ENCODE data around the gene TMEM222. TPM values are rescaled to one million over a fixed set of nuclear protein-coding genes. Genes with fewer than 3 reads are reported as not detected.

TMEM222 gene
- total and polyA plus RNA-seq, 5 donors from 2014 or later, result 26.3 to 71.2 (median 64.3) TPM

- no peaks in the 10 kb centered on the region for H3K27me3 Mint-ChIP-seq
- Histone ChIP-seq H3K9me3 (ENCODE audit: control insufficient read depth in 2 of 2, low read length in 2 of 2) (no peaks in the 10 kb centered on the region), H3K36me3 (ENCODE audit: control insufficient read depth, insufficient read depth, low read length) (peaks cover 22% of the 10 kb centered on the region), H3K4me1 (ENCODE audit: control insufficient read depth, insufficient read depth, low read length, poor library complexity, severe bottlenecking) (peaks cover 26% of the 10 kb centered on the region), H3K27me3 (ENCODE audit: control insufficient read depth, insufficient read depth, low read length) (no peaks in the 10 kb centered on the region), H3K4me3 (ENCODE audit: low read depth, low read length) (no peak overlapping the region), H3K27ac (ENCODE audit: insufficient read depth, low read length, poor library complexity, severe bottlenecking) (no peak overlapping the region)
- peaks cover 20% of the 10 kb centered on the region for H3K36me3 Mint-ChIP-seq
- H3K4me1 Mint-ChIP-seq, result peaks cover 0 to 31% (median 11%) of the 10 kb centered on the region in 4 donors
- no peaks in the 10 kb centered on the region for H3K9me3 Mint-ChIP-seq
- H3K27ac Mint-ChIP-seq, result no peak overlapping the region
- H3K4me3 Mint-ChIP-seq, result peak overlapping the region in 2 of 4 donors; percentile 15 to 29
- DNase-seq (no peak), ATAC-seq (ENCODE audit: low read depth in 2 of 2) (no peak)
Observed at GRCh38 chr1:27350663-27351540, 28.9 kb downstream of the TMEM222 start.

- Mint-ChIP-seq H3K36me3 (peaks cover 15% of the 10 kb centered on the region), H3K27ac (peak overlapping the region in 2 of 3 donors; percentile 15 to 41), H3K9me3 (no peaks in the 10 kb centered on the region), H3K4me1 (peaks cover 0 to 31% (median 13%) of the 10 kb centered on the region in 4 donors), H3K27me3 (no peaks in the 10 kb centered on the region), H3K4me3 (peak overlapping the region in 3 of 4 donors; percentile 19 to 75 (median 35))
- Histone ChIP-seq H3K4me1 (ENCODE audit: control insufficient read depth, insufficient read depth, low read length, poor library complexity, severe bottlenecking) (peaks cover 33% of the 10 kb centered on the region), H3K27ac (ENCODE audit: insufficient read depth, low read length, poor library complexity, severe bottlenecking) (no peak overlapping the region), H3K27me3 (ENCODE audit: control insufficient read depth, insufficient read depth, low read length) (no peaks in the 10 kb centered on the region), H3K9me3 (ENCODE audit: control insufficient read depth in 2 of 2, low read length in 2 of 2) (no peaks in the 10 kb centered on the region), H3K36me3 (ENCODE audit: control insufficient read depth, insufficient read depth, low read length) (peaks cover 17% of the 10 kb centered on the region), H3K4me3 (ENCODE audit: low read depth, low read length) (no peak overlapping the region)
- DNase-seq (no peak), ATAC-seq (ENCODE audit: low read depth in 2 of 2) (no peak)
Observed at GRCh38 chr1:27351541-27352107, 29.7 kb downstream of the TMEM222 start.

GRCh38 chr1:27353166-27353565 lies 31.2 kb downstream of the TMEM222 start:
- H3K9me3 ChIP-seq (ENCODE audit: control insufficient read depth in 2 of 2, low read length in 2 of 2), result no peaks in the 10 kb centered on the region
- H3K4me1 Mint-ChIP-seq, result peaks cover 0 to 37% (median 16%) of the 10 kb centered on the region in 4 donors
- no peak overlapping the region for H3K4me3 Mint-ChIP-seq
- H3K4me1 ChIP-seq (ENCODE audit: control insufficient read depth, insufficient read depth, low read length, poor library complexity, severe bottlenecking), result peaks cover 43% of the 10 kb centered on the region
- H3K27ac ChIP-seq (ENCODE audit: insufficient read depth, low read length, poor library complexity, severe bottlenecking), result no peak overlapping the region
- no peak overlapping the region for H3K4me3 ChIP-seq (ENCODE audit: low read depth, low read length)
- H3K9me3 Mint-ChIP-seq, result no peaks in the 10 kb centered on the region
- H3K36me3 ChIP-seq (ENCODE audit: control insufficient read depth, insufficient read depth, low read length), result peaks cover 5% of the 10 kb centered on the region
- no peaks in the 10 kb centered on the region for H3K27me3 Mint-ChIP-seq
- ATAC-seq (ENCODE audit: low read depth in 2 of 2) (no peak), DNase-seq (no peak)
- H3K36me3 Mint-ChIP-seq, result peaks cover 6% of the 10 kb centered on the region
- no peak overlapping the region for H3K27ac Mint-ChIP-seq
- no peaks in the 10 kb centered on the region for H3K27me3 ChIP-seq (ENCODE audit: control insufficient read depth, insufficient read depth, low read length)

- peaks cover 42% of the 10 kb centered on the region for H3K4me1 ChIP-seq (ENCODE audit: control insufficient read depth, insufficient read depth, low read length, poor library complexity, severe bottlenecking)
- DNase-seq (no peak), ATAC-seq (ENCODE audit: low read depth in 2 of 2) (no peak)
- H3K9me3 Mint-ChIP-seq, result no peaks in the 10 kb centered on the region
- peaks cover 6% of the 10 kb centered on the region for H3K36me3 Mint-ChIP-seq
- H3K27me3 ChIP-seq (ENCODE audit: control insufficient read depth, insufficient read depth, low read length), result no peaks in the 10 kb centered on the region
- no peaks in the 10 kb centered on the region for H3K9me3 ChIP-seq (ENCODE audit: control insufficient read depth in 2 of 2, low read length in 2 of 2)
- H3K4me3 ChIP-seq (ENCODE audit: low read depth, low read length), result no peak overlapping the region
- no peak overlapping the region for H3K27ac Mint-ChIP-seq
- H3K4me3 Mint-ChIP-seq, result peak overlapping the region in 1 of 4 donors; percentile 66
- H3K27ac ChIP-seq (ENCODE audit: insufficient read depth, low read length, poor library complexity, severe bottlenecking), result no peak overlapping the region
- H3K27me3 Mint-ChIP-seq, result no peaks in the 10 kb centered on the region
- peaks cover 5% of the 10 kb centered on the region for H3K36me3 ChIP-seq (ENCODE audit: control insufficient read depth, insufficient read depth, low read length)
- peaks cover 0 to 40% (median 16%) of the 10 kb centered on the region in 4 donors for H3K4me1 Mint-ChIP-seq
Observed at GRCh38 chr1:27353629-27354028, 31.7 kb downstream of the TMEM222 start.

GRCh38 chr1:27355683-27356082 lies 33.7 kb downstream of the TMEM222 start:
- Histone ChIP-seq H3K4me3 (ENCODE audit: low read depth, low read length) (no peak overlapping the region), H3K27me3 (ENCODE audit: control insufficient read depth, insufficient read depth, low read length) (no peaks in the 10 kb centered on the region), H3K9me3 (ENCODE audit: control insufficient read depth in 2 of 2, low read length in 2 of 2) (no peaks in the 10 kb centered on the region), H3K4me1 (ENCODE audit: control insufficient read depth, insufficient read depth, low read length, poor library complexity, severe bottlenecking) (peaks cover 45% of the 10 kb centered on the region), H3K36me3 (ENCODE audit: control insufficient read depth, insufficient read depth, low read length) (no peaks in the 10 kb centered on the region), H3K27ac (ENCODE audit: insufficient read depth, low read length, poor library complexity, severe bottlenecking) (peak overlapping the region; percentile 65)
- peak overlapping the region; percentile 52 to 79 (median 77) for H3K4me3 Mint-ChIP-seq
- H3K4me1 Mint-ChIP-seq, result peaks cover 0 to 57% (median 26%) of the 10 kb centered on the region in 4 donors
- DNase-seq (no peak), ATAC-seq (ENCODE audit: low read depth in 2 of 2) (no peak)
- peak overlapping the region in 2 of 3 donors; percentile 11 to 72 for H3K27ac Mint-ChIP-seq
- H3K36me3 Mint-ChIP-seq, result peaks cover 6% of the 10 kb centered on the region
- H3K9me3 Mint-ChIP-seq, result no peaks in the 10 kb centered on the region
- H3K27me3 Mint-ChIP-seq, result peaks cover 4% of the 10 kb centered on the region

- H3K4me1 Mint-ChIP-seq, result peaks cover 0 to 58% (median 26%) of the 10 kb centered on the region in 4 donors
- H3K4me1 ChIP-seq (ENCODE audit: control insufficient read depth, insufficient read depth, low read length, poor library complexity, severe bottlenecking), result peaks cover 45% of the 10 kb centered on the region
- peak overlapping the region; percentile 65 for H3K27ac ChIP-seq (ENCODE audit: insufficient read depth, low read length, poor library complexity, severe bottlenecking)
Observed at GRCh38 chr1:27356277-27356618, 34.3 kb downstream of the TMEM222 start.

GRCh38 chr1:27356619-27357280 lies 34.8 kb downstream of the TMEM222 start:
- peaks cover 4% of the 10 kb centered on the region for H3K36me3 Mint-ChIP-seq
- H3K27me3 ChIP-seq (ENCODE audit: control insufficient read depth, insufficient read depth, low read length), result no peaks in the 10 kb centered on the region
- peak overlapping the region; percentile 79 to 89 (median 83) for H3K4me3 Mint-ChIP-seq
- peaks cover 45% of the 10 kb centered on the region for H3K4me1 ChIP-seq (ENCODE audit: control insufficient read depth, insufficient read depth, low read length, poor library complexity, severe bottlenecking)
- H3K4me1 Mint-ChIP-seq, result peaks cover 0 to 61% (median 26%) of the 10 kb centered on the region in 4 donors
- peaks cover 4% of the 10 kb centered on the region for H3K27me3 Mint-ChIP-seq
- ATAC-seq (ENCODE audit: low read depth in 2 of 2) (peak; percentile 29 to 40), DNase-seq (peak in 1 of 3 donors; percentile 31)
- no peaks in the 10 kb centered on the region for H3K9me3 Mint-ChIP-seq
- no peaks in the 10 kb centered on the region for H3K36me3 ChIP-seq (ENCODE audit: control insufficient read depth, insufficient read depth, low read length)
- H3K27ac Mint-ChIP-seq, result peak overlapping the region; percentile 56 to 83 (median 75)
- H3K4me3 ChIP-seq (ENCODE audit: low read depth, low read length), result peak overlapping the region; percentile 37
- H3K9me3 ChIP-seq (ENCODE audit: control insufficient read depth in 2 of 2, low read length in 2 of 2), result no peaks in the 10 kb centered on the region
- H3K27ac ChIP-seq (ENCODE audit: insufficient read depth, low read length, poor library complexity, severe bottlenecking), result peak overlapping the region; percentile 65

More at GRCh38 chr1:27356277-27356618, 34.3 kb downstream of the TMEM222 start:
- H3K27me3 ChIP-seq (ENCODE audit: control insufficient read depth, insufficient read depth, low read length), result no peaks in the 10 kb centered on the region
- peaks cover 4% of the 10 kb centered on the region for H3K27me3 Mint-ChIP-seq
- H3K9me3 ChIP-seq (ENCODE audit: control insufficient read depth in 2 of 2, low read length in 2 of 2), result no peaks in the 10 kb centered on the region
- peaks cover 6% of the 10 kb centered on the region for H3K36me3 Mint-ChIP-seq
- DNase-seq (no peak), ATAC-seq (ENCODE audit: low read depth in 2 of 2) (no peak)
- H3K4me3 Mint-ChIP-seq, result peak overlapping the region; percentile 52 to 79 (median 77)
- no peaks in the 10 kb centered on the region for H3K36me3 ChIP-seq (ENCODE audit: control insufficient read depth, insufficient read depth, low read length)
- no peaks in the 10 kb centered on the region for H3K9me3 Mint-ChIP-seq
- no peak overlapping the region for H3K4me3 ChIP-seq (ENCODE audit: low read depth, low read length)
- H3K27ac Mint-ChIP-seq, result peak overlapping the region; percentile 55 to 87 (median 72)
